ENCODE data around the gene ATG2B. TPM values are rescaled to one million over a fixed set of nuclear protein-coding genes. Genes with fewer than 3 reads are reported as not detected.

ATG2B gene
- total and polyA plus RNA-seq, 10 of the 15 experiments (the other 5 are each of a cell fraction or from before 2014, with no cell fraction given), result 0.84 to 15.4 (median 9.9) TPM

- in situ Hi-C loops (cut with MboI), result no loop called here
Observed at GRCh38 chr14:96399405-96399804, 36.3 kb upstream of the ATG2B start.

More at GRCh38 chr14:96399405-96399804, 36.3 kb upstream of the ATG2B start:
- ChIA-PET SMC1A (ENCODE audit: uncharacterized antibody, unreplicated experiment) (interaction anchor here (0.9 kb wide), 1 partner anchor 9 kb away, joined by 3 read pairs; no protein-coding TSS in a partner anchor), CTCF (interaction anchor here (1.0 kb wide), 1 partner anchor 349 kb away, joined by 3 read pairs; no protein-coding TSS in a partner anchor), POLR2A (interaction anchor here (0.6 kb wide), 1 partner anchor 16 kb away, joined by 3 read pairs; no protein-coding TSS in a partner anchor), RAD21 (ENCODE audit: unreplicated experiment) (no interaction called here)
- no peaks in the 10 kb centered on the region for H4K20me1 ChIP-seq (ENCODE audit: control insufficient read depth, insufficient read depth)
- no peak for ATAC-seq
- no peak overlapping the region for H2AFZ ChIP-seq (ENCODE audit: control insufficient read depth, low read depth, low read length)
- H3K4me1 ChIP-seq (ENCODE audit: control insufficient read depth, insufficient read depth, low read length), result no peaks in the 10 kb centered on the region
- H3K9ac ChIP-seq (ENCODE audit: control insufficient read depth, insufficient read depth, low read length), result no peak overlapping the region
- no peaks in the 10 kb centered on the region for H3K9me3 ChIP-seq (replicated peaks; ENCODE audit: control insufficient read depth, insufficient read depth, low read length)
- no peak overlapping the region for H3K4me3 ChIP-seq
- H3K79me2 ChIP-seq (ENCODE audit: control insufficient read depth, insufficient read depth, low read length), result no peaks in the 10 kb centered on the region
- no peak overlapping the region for H3K27ac ChIP-seq (ENCODE audit: control insufficient read depth, insufficient read depth)
- no peak for DNase-seq (ENCODE audit: low read depth, low spot score)
- TF ChIP-seq IRF5 (IDR thresholded peaks at IDR 0.05; ENCODE audit: borderline replicate concordance) (no peak), RFX5 (IDR thresholded peaks at IDR 0.05; ENCODE audit: low read depth, low read length) (no peak), NKRF (conservative IDR thresholded peaks at IDR 0.05) (no peak), ZBED1 (IDR thresholded peaks at IDR 0.05; ENCODE audit: borderline replicate concordance) (no peak), SIX5 (IDR thresholded peaks at IDR 0.05; ENCODE audit: low read depth, low read length, severe bottlenecking) (no peak), PML (IDR thresholded peaks at IDR 0.05; ENCODE audit: low read length) (no peak), CBX5 (IDR thresholded peaks at IDR 0.05; ENCODE audit: low read depth) (no peak), CBX3 (IDR thresholded peaks at IDR 0.05; ENCODE audit: borderline replicate concordance, low read depth) (no peak), SUZ12 (IDR thresholded peaks at IDR 0.05; ENCODE audit: unreplicated experiment) (no peak), SKIL (IDR thresholded peaks at IDR 0.05; ENCODE audit: low read depth, poor library complexity, severe bottlenecking) (no peak), RELA (IDR thresholded peaks at IDR 0.05; ENCODE audit: borderline replicate concordance, partially characterized antibody) (no peak), SUPT20H (IDR thresholded peaks at IDR 0.05; ENCODE audit: borderline replicate concordance, control insufficient read depth, low read depth, low read length) (no peak), SREBF2 (IDR thresholded peaks at IDR 0.05; ENCODE audit: low read length) (no peak), RBBP5 (conservative IDR thresholded peaks at IDR 0.05) (no peak), EP300 (IDR thresholded peaks at IDR 0.05; ENCODE audit: borderline replicate concordance in 1 of 2, control insufficient read depth in 1 of 2, low read depth in 2 of 2, low read length in 2 of 2) (no peak), MXI1 (IDR thresholded peaks at IDR 0.05; ENCODE audit: low read depth, low read length) (no peak), SMARCA5 (IDR thresholded peaks at IDR 0.05) (no peak)
- H3K4me2 ChIP-seq (ENCODE audit: control insufficient read depth, insufficient read depth), result no peak overlapping the region
- intact Hi-C loops (cut with micrococcal nuclease; ENCODE audit: unreplicated experiment), result no loop called here
- H3K27me3 ChIP-seq (replicated peaks in 1 of 2; ENCODE audit: control insufficient read depth in 2 of 2, insufficient read depth in 2 of 2, low read length in 1 of 2), result no peaks in the 10 kb centered on the region; a peak in 1 of 4 replicates
- no peak for FAIRE-seq
- no TSS peak for BruUV-seq (replicated peaks)
- WGBS (ENCODE audit: insufficient coverage, insufficient replicate concordance, low lambda C conversion rate, missing lambda C conversion rate), result 50% methylated on average over 9 of the region's 9 CpGs
- H3K36me3 ChIP-seq (ENCODE audit: control insufficient read depth in 2 of 2, insufficient read depth in 2 of 2, low read length in 1 of 2), result no peaks in the 10 kb centered on the region
